NCI-H2029 (cell line): ENCODE data around the gene SLC38A11.

Experiments used
- DNase-seq: peaks from one replicate; lab custom pipeline; 2025; lab: John Stamatoyannopoulos, UW

Gene SLC38A11

GRCh38 chr2:164915566-164915965, 39.8 kb downstream of the SLC38A11 start:
- DNase-seq, result no peak

- no peak for DNase-seq
Observed at GRCh38 chr2:164913640-164914350, 41.5 kb downstream of the SLC38A11 start.

- no peak for DNase-seq
Observed at GRCh38 chr2:164913011-164913410, 42.3 kb downstream of the SLC38A11 start.

GRCh38 chr2:164911832-164912231, 43.5 kb downstream of the SLC38A11 start:
- DNase-seq, result no peak

- no peak for DNase-seq
Observed at GRCh38 chr2:164910101-164910899, 45.0 kb downstream of the SLC38A11 start.

- DNase-seq, result no peak
Observed at GRCh38 chr2:164906947-164907346, 48.4 kb downstream of the SLC38A11 start.

GRCh38 chr2:164905307-164905706, 50.0 kb downstream of the SLC38A11 start:
- no peak for DNase-seq

GRCh38 chr2:164903951-164904350, 51.4 kb downstream of the SLC38A11 start:
- peak; percentile 38 for DNase-seq

GRCh38 chr2:164903204-164903603, 52.1 kb downstream of the SLC38A11 start:
- no peak for DNase-seq

GRCh38 chr2:164899121-164899520, 56.2 kb downstream of the SLC38A11 start:
- DNase-seq, result no peak

GRCh38 chr2:164898475-164898874, 56.9 kb downstream of the SLC38A11 start:
- no peak for DNase-seq

- DNase-seq, result no peak
Observed at GRCh38 chr2:164897469-164898260, 57.7 kb downstream of the SLC38A11 start.

GRCh38 chr2:164896634-164897355, 58.5 kb downstream of the SLC38A11 start:
- DNase-seq, result no peak

GRCh38 chr2:164896226-164896625, 59.1 kb downstream of the SLC38A11 start:
- DNase-seq, result no peak

- no peak for DNase-seq
Observed at GRCh38 chr2:164891460-164891859, 63.9 kb downstream of the SLC38A11 start.

GRCh38 chr2:164890544-164890943, 64.8 kb downstream of the SLC38A11 start:
- no peak for DNase-seq

GRCh38 chr2:164888592-164888991, 66.7 kb downstream of the SLC38A11 start:
- DNase-seq, result no peak

GRCh38 chr2:164887434-164888144, 67.7 kb downstream of the SLC38A11 start:
- DNase-seq, result no peak

GRCh38 chr2:164882276-164882675, 73.0 kb downstream of the SLC38A11 start:
- no peak for DNase-seq

GRCh38 chr2:164881524-164881923, 73.8 kb downstream of the SLC38A11 start:
- no peak for DNase-seq

GRCh38 chr2:164879901-164880535, 75.3 kb downstream of the SLC38A11 start:
- DNase-seq, result no peak
